HG02798 (cell line): ENCODE measurements around the gene ZSCAN12.
"Not testable (repeated sequence)": the region's sequence is repeated elsewhere in the genome, so short reads cannot be mapped to it uniquely, and the experiment has no call there.

Source experiments
- ATAC-seq: cut with Tn5 transposase; IDR thresholded peaks from one replicate; pipeline ENCODE4 v1.9.1; 2021; ENCODE audit warnings: mild to moderate bottlenecking; ENCODE audit not compliant: unreplicated experiment, poor library complexity

ZSCAN12 gene

GRCh38 chr6:28400122-28400451 lies 540 bp upstream of the ZSCAN12 start:
- ATAC-seq = no peak

GRCh38 chr6:28395918-28396317 lies 3.6 kb downstream of the ZSCAN12 start:
- no peak for ATAC-seq

GRCh38 chr6:28393912-28394662 lies 5.5 kb downstream of the ZSCAN12 start:
- ATAC-seq = no peak

- ATAC-seq = no peak
These were observed 8.9 kb downstream of the ZSCAN12 start for GRCh38 chr6:28390688-28391087.

- ATAC-seq = no peak
These were observed 15.4 kb downstream of the ZSCAN12 start for GRCh38 chr6:28384143-28384533.

- ATAC-seq = peak; percentile 97
These were observed 16.1 kb downstream of the ZSCAN12 start for GRCh38 chr6:28383235-28384142.

- ATAC-seq = no peak
These were observed 19.2 kb downstream of the ZSCAN12 start for GRCh38 chr6:28380381-28380780.

GRCh38 chr6:28378644-28379043 lies 20.9 kb downstream of the ZSCAN12 start:
- no peak for ATAC-seq

GRCh38 chr6:28377879-28378278 lies 21.7 kb downstream of the ZSCAN12 start:
- no peak for ATAC-seq

GRCh38 chr6:28373925-28374324 lies 25.6 kb downstream of the ZSCAN12 start:
- ATAC-seq = no peak

- peak; percentile 56 for ATAC-seq
These were observed 27.7 kb downstream of the ZSCAN12 start for GRCh38 chr6:28371706-28372451.

GRCh38 chr6:28371280-28371679 lies 28.3 kb downstream of the ZSCAN12 start:
- no peak for ATAC-seq

GRCh38 chr6:28370440-28370839 lies 29.1 kb downstream of the ZSCAN12 start:
- ATAC-seq = no peak

GRCh38 chr6:28369463-28369862 lies 30.1 kb downstream of the ZSCAN12 start:
- ATAC-seq = no peak

- no peak for ATAC-seq
These were observed 31.0 kb downstream of the ZSCAN12 start for GRCh38 chr6:28368522-28368921.

- not testable (repeated sequence) for ATAC-seq
These were observed 34.0 kb downstream of the ZSCAN12 start for GRCh38 chr6:28365590-28365989.

- ATAC-seq = no peak
These were observed 38.6 kb downstream of the ZSCAN12 start for GRCh38 chr6:28360961-28361360.

GRCh38 chr6:28359562-28359961 lies 40.0 kb downstream of the ZSCAN12 start:
- ATAC-seq = not testable (repeated sequence)

- ATAC-seq = no peak
These were observed 42.5 kb downstream of the ZSCAN12 start for GRCh38 chr6:28357036-28357435.

GRCh38 chr6:28356666-28357020 lies 42.9 kb downstream of the ZSCAN12 start:
- no peak for ATAC-seq
